Caco-2 (cell line): ENCODE results near the gene PSMD7. TPM values are rescaled to one million over a fixed set of nuclear protein-coding genes. Genes with fewer than 3 reads are reported as not detected.
"Not testable (repeated sequence)": the region's sequence is repeated elsewhere in the genome, so short reads cannot be mapped to it uniquely, and the experiment has no call there.

Experiments
- BruUV-seq: library from RNA; stranded (reverse); fragments of 400-500 nt; replicated peaks from 2 replicates; lab custom pipeline; 2021; lab: Mats Ljungman, UMichigan
- CTCF ChIA-PET: fragments of 300-600 bp; sonication (Branson Sonifier 250); formaldehyde crosslinking; loops from one replicate; lab custom pipeline; 2022; ENCODE audit warnings: antibody characterized with exemption; lab: Charles Lee
- POLR2A ChIA-PET: fragments of 300-600 bp; sonication (Branson Sonifier 250); formaldehyde crosslinking; loops from one replicate; lab custom pipeline; 2022; ENCODE audit warnings: antibody characterized with exemption; lab: Charles Lee
- DNase-seq, 2 experiments: peaks; one replicate each; pipeline versions ENCODE4 v3.0.0 to v3.0.0-alpha.2; 2020 to 2022
- H3K27me3 ChIP-seq: replicated peaks from 2 replicates; pipeline ENCODE4 v1.6.0; 2011; ENCODE audit warnings: low read length; ENCODE audit not compliant: control insufficient read depth, insufficient read depth
- H3K36me3 ChIP-seq: 2 replicates; pipeline ENCODE4 v1.5.1; 2011; ENCODE audit warnings: low read length; ENCODE audit not compliant: control insufficient read depth, insufficient read depth
- H3K4me1 ChIP-seq: fragments of 250-450 bp; sonication (Bioruptor Pico); 2 replicates; pipeline ENCODE4 v1.5.1; 2020; ENCODE audit warnings: mild to moderate bottlenecking
- H3K4me3 ChIP-seq: 2 replicates; pipeline ENCODE4 v1.5.1; 2011; ENCODE audit warnings: low read depth, mild to moderate bottlenecking, control low read depth, low read length
- H3K9me3 ChIP-seq: fragments of 250-450 bp; sonication (Bioruptor Pico); 2 replicates; pipeline ENCODE4 v1.5.1; 2020; ENCODE audit warnings: mild to moderate bottlenecking, moderate library complexity
- H3K27ac Mint-ChIP-seq: one replicate; pipeline ENCODE4 v1.8.0; 2022; ENCODE audit warnings: mixed read lengths; ENCODE audit not compliant: unreplicated experiment
- H3K27me3 Mint-ChIP-seq: one replicate; pipeline ENCODE4 v1.8.0; 2022; ENCODE audit warnings: mixed read lengths; ENCODE audit not compliant: insufficient read depth, unreplicated experiment
- H3K36me3 Mint-ChIP-seq: one replicate; pipeline ENCODE4 v1.8.0; 2022; ENCODE audit warnings: mild to moderate bottlenecking, mixed read lengths; ENCODE audit not compliant: insufficient read depth, unreplicated experiment
- H3K4me1 Mint-ChIP-seq: one replicate; pipeline ENCODE4 v1.8.0; 2022; ENCODE audit warnings: low read depth, mixed read lengths; ENCODE audit not compliant: unreplicated experiment
- H3K4me3 Mint-ChIP-seq: one replicate; pipeline ENCODE4 v1.8.0; 2022; ENCODE audit warnings: mild to moderate bottlenecking, moderate library complexity, mixed read lengths; ENCODE audit not compliant: unreplicated experiment
- H3K9me3 Mint-ChIP-seq: one replicate; pipeline ENCODE4 v1.8.0; 2022; ENCODE audit warnings: mixed read lengths; ENCODE audit not compliant: unreplicated experiment
- CTCF ChIP-seq, 2 experiments: fragments of 200-600 bp in 1 of 2; IDR thresholded peaks; 1 replicate in 1 of 2; 2 replicates in 1 of 2; pipeline versions ENCODE4 v1.5.1 to v1.8.0; 2011 to 2022; ENCODE audit warnings: antibody characterized with exemption in 1 of 2, control low read depth in 1 of 2, inconsistent platforms in 1 of 2, low read depth in 1 of 2, low read length in 1 of 2, mild to moderate bottlenecking in 1 of 2, moderate library complexity in 1 of 2; ENCODE audit not compliant: insufficient read depth in 1 of 2, severe bottlenecking in 1 of 2, unreplicated experiment in 1 of 2
- intact Hi-C: fragments of 100-400 bp; cut with micrococcal nuclease; formaldehyde crosslinking; loops from one replicate; pipeline ENCODE4 v1.10.0; 2022; ENCODE audit not compliant: unreplicated experiment
- total RNA-seq: library from RNA; stranded (reverse); gene quantifications from 2 replicates; pipeline ENCODE4 v1.2.3, GENCODE V29; 2022

Gene PSMD7
- total RNA-seq, 1 experiment from 2014 or later: 191 TPM

DNA sequence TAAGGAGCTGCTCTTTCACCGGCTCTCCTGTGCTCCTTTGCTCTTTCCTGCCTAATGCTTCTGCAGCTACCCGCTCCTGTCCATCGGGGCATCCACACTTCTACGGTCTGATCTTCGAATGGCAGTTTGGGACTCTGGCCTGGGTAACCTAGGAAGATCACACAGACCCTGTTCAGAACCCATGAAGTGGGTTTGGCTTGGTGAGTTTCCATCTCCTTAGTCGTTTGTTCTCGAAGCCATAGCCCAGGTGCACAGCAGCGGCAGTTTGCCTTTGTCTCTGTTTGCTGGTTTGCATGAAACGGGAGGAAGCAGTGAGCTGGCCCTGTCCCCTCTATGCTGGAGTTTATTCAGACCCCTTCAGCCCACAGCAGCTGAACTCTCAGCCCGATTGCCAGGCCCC, 29.0 kb downstream of the PSMD7 start:
- Histone ChIP-seq H3K27me3 (no peaks in the 10 kb centered on the region), H3K36me3 (no peaks in the 10 kb centered on the region), H3K4me1 (peaks cover 3% of the 10 kb centered on the region; the same call in 1 of the 2 replicates), H3K9me3 (no peaks in the 10 kb centered on the region), H3K4me3 (no peak overlapping the region)
- no peak overlapping the region for H3K27ac Mint-ChIP-seq
- no peak overlapping the region for H3K4me3 Mint-ChIP-seq
- H3K9me3 Mint-ChIP-seq: no peaks in the 10 kb centered on the region
- no peaks in the 10 kb centered on the region for H3K4me1 Mint-ChIP-seq
- DNase-seq: no peak
- CTCF ChIA-PET: no interaction called here
- peaks cover 30% of the 10 kb centered on the region for H3K36me3 Mint-ChIP-seq
- intact Hi-C loops: no loop called here
- H3K27me3 Mint-ChIP-seq: no peaks in the 10 kb centered on the region
- POLR2A ChIA-PET: no interaction called here
- TSS peak; percentile 25 for BruUV-seq
- TF ChIP-seq CTCF (IDR thresholded peaks at IDR 0.05; ENCODE audit: insufficient read depth in 1 of 2, low read depth in 1 of 2, low read length in 1 of 2, severe bottlenecking in 1 of 2, unreplicated experiment in 1 of 2): no peak

- H3K4me1 Mint-ChIP-seq, H3K9me3 Mint-ChIP-seq, CTCF ChIA-PET, DNase-seq, H3K9me3 ChIP-seq, H3K36me3 ChIP-seq, H3K4me1 ChIP-seq, H3K4me3 Mint-ChIP-seq, POLR2A ChIA-PET, H3K4me3 ChIP-seq, BruUV-seq, H3K27me3 Mint-ChIP-seq, H3K27ac Mint-ChIP-seq, intact Hi-C loops, H3K27me3 ChIP-seq: not testable (repeated sequence)
- peaks cover 50% of the 10 kb centered on the region for H3K36me3 Mint-ChIP-seq
These were observed 31.7 kb downstream of the PSMD7 start for GRCh38 chr16:74328346-74328745.

DNA sequence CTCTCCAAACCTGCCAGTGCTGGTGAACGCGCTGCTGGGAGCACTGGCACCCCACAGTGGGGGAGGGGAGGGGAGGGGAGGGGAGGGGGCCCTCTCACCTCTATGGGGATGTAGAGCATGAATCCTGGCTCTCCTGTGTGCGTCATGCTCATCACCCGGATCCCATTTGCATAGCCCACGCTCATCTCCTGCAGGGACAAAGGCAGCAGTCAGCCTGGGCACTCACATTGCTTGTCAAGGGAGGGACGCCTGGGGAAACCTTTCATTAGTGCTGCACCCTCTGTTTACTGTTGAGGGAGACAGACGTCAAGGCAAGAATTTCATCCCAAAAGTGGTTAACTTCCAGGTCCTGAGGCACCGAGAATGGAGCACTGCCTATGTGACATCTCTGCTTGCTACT, 35.9 kb downstream of the PSMD7 start:
- DNase-seq, BruUV-seq, H3K27me3 Mint-ChIP-seq, H3K27ac Mint-ChIP-seq, H3K4me1 Mint-ChIP-seq, POLR2A ChIA-PET, H3K4me1 ChIP-seq, H3K27me3 ChIP-seq, H3K36me3 ChIP-seq, H3K9me3 Mint-ChIP-seq, H3K4me3 ChIP-seq, H3K9me3 ChIP-seq, CTCF ChIA-PET, intact Hi-C loops, H3K4me3 Mint-ChIP-seq: not testable (repeated sequence)
- H3K36me3 Mint-ChIP-seq: peaks cover 51% of the 10 kb centered on the region

DNA sequence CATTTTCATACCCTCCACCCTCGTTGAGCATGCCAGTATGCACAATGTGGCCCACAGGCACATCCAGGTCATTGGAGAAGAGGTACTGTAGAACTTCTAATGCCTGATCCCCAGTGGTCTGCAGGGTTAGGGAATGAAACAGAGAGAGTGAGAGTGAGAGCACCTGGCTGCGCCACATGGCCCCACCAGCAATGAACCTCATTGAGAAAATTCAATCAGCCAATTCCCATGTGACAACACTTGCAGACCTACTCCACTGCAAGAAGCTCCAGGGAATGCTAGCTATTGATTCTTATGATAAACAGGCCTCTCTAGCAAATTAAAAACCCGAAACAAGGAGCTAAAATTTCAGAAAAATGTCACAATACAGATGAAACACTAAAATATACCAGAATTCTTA, 40.9 kb downstream of the PSMD7 start:
- H3K9me3 ChIP-seq, DNase-seq, H3K4me1 Mint-ChIP-seq, H3K36me3 ChIP-seq, H3K4me3 Mint-ChIP-seq, H3K4me3 ChIP-seq, CTCF ChIA-PET, intact Hi-C loops, H3K27me3 ChIP-seq, BruUV-seq, H3K4me1 ChIP-seq, H3K9me3 Mint-ChIP-seq, H3K27ac Mint-ChIP-seq, H3K27me3 Mint-ChIP-seq: not testable (repeated sequence)
- H3K36me3 Mint-ChIP-seq: peaks cover 34% of the 10 kb centered on the region
- POLR2A ChIA-PET: interaction anchor here (0.7 kb wide), 1 partner anchor 11 kb away, joined by 3 read pairs; no protein-coding TSS in a partner anchor

GRCh38 chr16:74339226-74339625, 42.6 kb downstream of the PSMD7 start:
- H3K27me3 Mint-ChIP-seq, H3K4me1 ChIP-seq, H3K36me3 ChIP-seq, POLR2A ChIA-PET, H3K27ac Mint-ChIP-seq, DNase-seq, H3K4me3 Mint-ChIP-seq, H3K9me3 Mint-ChIP-seq, H3K4me3 ChIP-seq, intact Hi-C loops, H3K27me3 ChIP-seq, BruUV-seq, CTCF ChIA-PET, H3K4me1 Mint-ChIP-seq, H3K9me3 ChIP-seq: not testable (repeated sequence)
- H3K36me3 Mint-ChIP-seq: peaks cover 36% of the 10 kb centered on the region

DNA sequence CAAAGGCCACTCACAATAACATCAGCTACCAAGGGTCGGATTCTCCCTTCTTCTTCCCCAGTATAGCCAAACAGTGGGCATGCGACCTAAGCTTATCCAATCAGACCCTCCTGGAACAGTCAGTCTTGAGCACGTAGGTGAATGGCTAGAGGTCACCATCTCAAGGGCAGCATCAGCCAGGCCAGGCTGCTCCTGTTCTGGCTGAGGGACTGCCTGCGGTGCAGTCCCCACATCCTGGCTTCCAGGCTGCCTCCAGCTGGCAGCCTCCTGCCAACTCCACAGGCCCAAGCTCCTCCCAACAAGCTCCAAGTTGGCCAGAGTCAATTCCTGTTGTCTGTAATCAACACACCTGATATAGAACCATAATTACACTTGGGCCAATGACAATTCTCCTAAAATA, 56.4 kb downstream of the PSMD7 start:
- H3K4me3 ChIP-seq, DNase-seq, H3K4me1 Mint-ChIP-seq, POLR2A ChIA-PET, H3K9me3 ChIP-seq, intact Hi-C loops, H3K27me3 ChIP-seq, CTCF ChIA-PET, H3K36me3 ChIP-seq, H3K4me3 Mint-ChIP-seq, H3K27me3 Mint-ChIP-seq, H3K4me1 ChIP-seq, BruUV-seq, H3K27ac Mint-ChIP-seq, H3K9me3 Mint-ChIP-seq: not testable (repeated sequence)
- peaks cover 42% of the 10 kb centered on the region for H3K36me3 Mint-ChIP-seq
